Subcutaneous adipose tissue (tissue), 4 donors: ENCODE data around the gene NPEPL1. TPM values are rescaled to one million over a fixed set of nuclear protein-coding genes. Genes with fewer than 3 reads are reported as not detected.

Source experiments
- total RNA-seq, 4 donors: library from RNA; depleted of rRNA; stranded (reverse); fragments of >200 nt; gene quantifications; one replicate each; pipeline ENCODE4 v1.1.0, GENCODE V29; 2016
- TF ChIP-seq, protein P1 (sequence below): fragments of 450-650 bp; IDR thresholded peaks from one replicate; pipeline ENCODE4 v1.5.1; 2016; ENCODE audit warnings: low read depth, mild to moderate bottlenecking, control low read depth, antibody characterized with exemption, moderate library complexity

The NPEPL1 gene
- total RNA-seq, 4 donors from 2014 or later: 20.7 to 53.3 (median 36.4) TPM

DNA sequence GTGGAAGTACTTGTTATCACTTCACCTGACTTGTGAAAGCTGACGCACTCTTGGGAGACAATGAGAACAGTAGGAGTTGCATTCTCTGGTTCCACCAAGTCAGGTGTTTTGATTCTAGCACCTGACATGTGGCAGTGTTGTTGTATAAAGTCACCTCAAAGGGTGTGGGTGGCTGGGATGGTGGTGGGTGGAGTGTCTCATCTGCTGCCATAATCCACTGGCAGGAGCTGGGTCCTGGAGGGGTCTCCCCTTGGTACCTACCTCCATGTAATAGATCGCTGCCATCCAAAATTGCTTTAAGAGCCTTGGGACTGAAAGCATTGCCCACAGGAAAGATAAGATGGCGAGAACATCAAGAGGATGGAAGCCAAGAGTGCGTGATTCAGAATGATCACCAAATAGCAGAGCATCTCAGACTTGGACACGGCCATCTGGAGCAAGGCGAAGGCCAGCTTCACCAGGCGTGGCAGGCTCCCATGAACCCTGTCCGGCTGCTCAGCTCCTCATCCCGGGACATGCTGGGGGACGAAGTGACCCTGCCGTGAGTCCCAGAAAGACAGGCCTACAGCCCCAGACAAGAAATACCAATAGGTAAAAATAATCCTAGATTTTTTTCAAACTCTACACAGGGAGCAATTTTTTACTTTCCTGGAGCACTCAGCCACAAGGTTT is 56.6 kb downstream of the NPEPL1 start:
- TF ChIP-seq, protein P1, sequence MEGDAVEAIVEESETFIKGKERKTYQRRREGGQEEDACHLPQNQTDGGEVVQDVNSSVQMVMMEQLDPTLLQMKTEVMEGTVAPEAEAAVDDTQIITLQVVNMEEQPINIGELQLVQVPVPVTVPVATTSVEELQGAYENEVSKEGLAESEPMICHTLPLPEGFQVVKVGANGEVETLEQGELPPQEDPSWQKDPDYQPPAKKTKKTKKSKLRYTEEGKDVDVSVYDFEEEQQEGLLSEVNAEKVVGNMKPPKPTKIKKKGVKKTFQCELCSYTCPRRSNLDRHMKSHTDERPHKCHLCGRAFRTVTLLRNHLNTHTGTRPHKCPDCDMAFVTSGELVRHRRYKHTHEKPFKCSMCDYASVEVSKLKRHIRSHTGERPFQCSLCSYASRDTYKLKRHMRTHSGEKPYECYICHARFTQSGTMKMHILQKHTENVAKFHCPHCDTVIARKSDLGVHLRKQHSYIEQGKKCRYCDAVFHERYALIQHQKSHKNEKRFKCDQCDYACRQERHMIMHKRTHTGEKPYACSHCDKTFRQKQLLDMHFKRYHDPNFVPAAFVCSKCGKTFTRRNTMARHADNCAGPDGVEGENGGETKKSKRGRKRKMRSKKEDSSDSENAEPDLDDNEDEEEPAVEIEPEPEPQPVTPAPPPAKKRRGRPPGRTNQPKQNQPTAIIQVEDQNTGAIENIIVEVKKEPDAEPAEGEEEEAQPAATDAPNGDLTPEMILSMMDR: no peak

DNA sequence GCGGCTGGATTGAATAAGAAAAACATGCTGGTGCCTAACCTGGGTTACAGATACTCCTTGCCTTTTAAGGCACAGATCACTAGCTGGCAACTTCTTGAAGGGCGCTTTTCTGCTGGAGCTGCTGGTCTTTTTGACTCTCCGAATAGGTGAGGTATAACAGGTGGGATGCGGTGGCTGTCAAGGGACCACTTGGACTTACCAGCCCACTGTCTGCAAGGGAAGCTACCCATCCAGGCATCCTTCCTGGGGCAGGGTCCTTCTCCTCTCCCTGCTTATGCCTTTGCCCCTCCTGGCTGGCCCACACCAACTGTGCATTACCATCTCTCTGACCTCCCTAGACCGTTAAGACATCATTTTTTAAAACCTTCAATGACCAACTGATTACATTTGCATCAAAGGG is 57.4 kb downstream of the NPEPL1 start:
- TF ChIP-seq, protein P1: no peak

DNA sequence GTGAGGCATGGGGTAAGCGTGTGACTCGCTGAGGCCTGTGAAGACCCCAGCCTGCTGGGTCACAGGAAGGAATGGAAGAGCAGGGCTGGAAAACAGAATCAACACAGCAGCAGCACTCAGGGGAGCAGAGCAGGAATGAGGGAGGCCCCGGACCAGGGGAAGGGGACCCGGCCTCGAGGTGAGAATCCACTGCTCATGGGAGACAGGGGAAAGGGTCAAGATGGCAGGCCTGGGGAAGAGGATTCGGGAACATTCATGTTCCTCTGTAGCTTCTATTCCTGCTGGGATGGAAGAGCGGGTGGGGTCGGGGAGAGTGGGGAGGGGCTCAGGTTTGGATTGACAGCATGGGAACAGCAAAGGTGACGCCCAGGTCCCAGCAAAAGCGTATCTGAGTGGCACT is 59.4 kb downstream of the NPEPL1 start:
- TF ChIP-seq, protein P1: no peak

DNA sequence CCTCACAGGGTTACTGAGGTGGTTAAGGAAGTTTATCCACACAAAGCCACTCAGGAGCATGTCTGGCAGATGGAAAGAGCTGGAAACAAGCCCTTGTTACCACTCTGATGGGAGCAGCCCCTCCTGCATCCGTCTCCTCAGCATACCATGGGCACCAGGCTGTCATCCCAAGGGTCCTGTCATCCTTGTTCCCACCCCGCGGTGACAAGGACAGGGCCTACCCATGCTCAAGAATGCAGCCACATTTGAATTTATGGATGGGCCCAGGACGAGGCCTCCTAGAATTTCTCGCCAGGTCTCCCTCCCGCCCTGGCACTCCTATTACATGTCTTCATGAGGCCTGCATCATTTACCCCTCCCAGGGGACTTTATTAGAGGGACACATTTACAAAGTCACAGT is 60.0 kb downstream of the NPEPL1 start:
- TF ChIP-seq, protein P1: no peak

DNA sequence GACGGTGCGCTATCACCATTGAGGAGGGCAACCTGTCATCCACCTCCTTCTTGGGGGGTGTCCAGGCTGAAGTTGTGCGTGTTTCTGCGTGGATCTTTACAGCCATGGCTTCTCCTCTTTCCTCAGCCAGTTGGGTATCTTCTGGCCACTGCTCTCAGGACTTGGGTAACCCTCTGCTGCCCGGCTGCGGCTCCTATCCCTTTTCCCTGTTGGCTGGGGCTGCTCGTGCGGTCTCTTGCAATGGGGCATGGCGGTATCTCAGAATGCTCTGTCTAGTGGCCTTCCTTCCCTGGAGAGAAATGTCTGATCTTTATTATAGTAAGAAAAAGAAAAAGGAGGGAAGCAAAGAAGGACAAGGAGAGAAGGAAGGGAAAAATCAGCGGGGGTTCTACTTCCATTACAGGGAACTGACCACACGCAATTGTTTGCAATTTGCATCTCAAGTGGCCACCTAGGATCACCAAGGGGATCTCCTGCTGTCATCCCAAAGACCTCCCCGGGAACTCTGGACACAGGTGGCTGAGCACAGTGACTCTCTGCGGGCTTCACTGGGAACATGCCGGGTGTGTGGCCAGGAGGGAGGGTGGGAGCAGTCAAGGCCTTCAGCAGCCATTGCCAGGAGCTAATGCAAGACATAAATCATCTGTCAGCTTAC is 60.8 kb downstream of the NPEPL1 start:
- TF ChIP-seq, protein P1: no peak

DNA sequence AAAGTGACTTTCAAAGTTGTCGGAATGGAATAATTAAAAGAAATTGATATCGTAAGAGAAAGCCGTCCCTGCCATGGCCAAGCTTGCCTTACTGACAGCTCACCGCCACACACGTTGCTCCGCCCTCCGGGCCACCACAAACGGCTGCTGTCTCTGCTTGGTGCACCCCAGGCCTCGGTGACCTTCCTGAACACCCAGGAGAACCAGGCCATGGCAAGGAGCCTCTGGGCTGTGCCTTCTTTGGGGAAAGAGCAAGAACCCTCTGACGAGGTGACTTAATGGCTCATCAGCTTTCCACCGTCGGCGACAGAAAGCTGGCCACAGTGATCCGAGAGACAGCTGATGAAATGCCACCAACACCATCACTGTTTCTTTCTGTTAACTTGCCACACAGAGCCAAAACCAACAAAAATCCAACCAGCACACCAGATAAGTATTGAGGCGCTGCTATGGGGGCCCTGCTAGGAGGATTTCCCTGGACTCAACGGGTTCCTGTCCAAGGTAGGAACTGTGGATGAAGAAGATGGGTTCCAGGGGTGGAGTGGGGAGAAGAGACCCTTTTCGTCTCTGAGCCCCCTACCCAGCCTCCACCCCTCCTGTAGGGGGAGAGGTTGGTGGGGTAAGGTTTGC is 61.4 kb downstream of the NPEPL1 start:
- TF ChIP-seq, protein P1: no peak

DNA sequence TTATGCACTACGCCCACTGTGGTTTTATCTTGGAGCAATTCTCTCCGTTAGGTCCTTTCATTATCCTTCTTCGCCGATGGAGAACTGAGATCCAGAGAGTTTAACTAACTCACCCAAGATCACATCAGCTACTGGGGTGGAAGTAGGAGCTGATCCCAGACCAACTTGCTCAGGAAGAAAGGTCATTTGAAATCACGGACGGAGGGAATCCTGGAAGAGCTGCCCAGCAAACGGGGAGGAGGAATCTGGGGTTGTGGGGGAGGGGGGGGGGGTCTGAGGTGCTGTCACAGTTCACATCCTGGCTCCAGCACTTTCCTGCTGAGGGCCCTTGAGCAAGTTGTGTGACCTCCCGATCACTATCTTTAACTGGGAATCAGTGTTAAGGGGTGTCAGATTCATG is 62.0 kb downstream of the NPEPL1 start:
- TF ChIP-seq, protein P1: no peak
